DMS 273 (cell line): ENCODE measurements around the gene C11orf58.

Experiments used
- DNase-seq: peaks from one replicate; lab custom pipeline; 2025; ENCODE audit not compliant: unreplicated experiment; lab: John Stamatoyannopoulos, UW

Gene C11orf58

GRCh38 chr11:16738193-16738946 is at the start of gene C11orf58:
C11orf58 (plus strand) TSS chr11:16738647; CDS start chr11:16738779, 132 bp downstream.
- peak; percentile 96 for DNase-seq

GRCh38 chr11:16690086-16690485 is 48.4 kb upstream of the C11orf58 start:
- DNase-seq: no peak

- no peak for DNase-seq
These were observed 34.7 kb upstream of the C11orf58 start for GRCh38 chr11:16703795-16704194.

GRCh38 chr11:16713594-16713993 is 24.9 kb upstream of the C11orf58 start:
- DNase-seq: no peak

- peak; percentile 1 for DNase-seq
These were observed 15.7 kb upstream of the C11orf58 start for GRCh38 chr11:16722581-16723344.

- DNase-seq: no peak
These were observed 10.6 kb upstream of the C11orf58 start for GRCh38 chr11:16727806-16728205.

GRCh38 chr11:16737818-16738192 is 642 bp upstream of the C11orf58 start:
- DNase-seq: peak; percentile 59

- DNase-seq: peak; percentile 22
These were observed 734 bp downstream of the C11orf58 start for GRCh38 chr11:16738947-16739815.

GRCh38 chr11:16741473-16741872 is 3.0 kb downstream of the C11orf58 start:
- DNase-seq: peak; percentile 15

GRCh38 chr11:16743478-16743877 is 5.0 kb downstream of the C11orf58 start:
- DNase-seq: no peak

- no peak for DNase-seq
These were observed 5.8 kb downstream of the C11orf58 start for GRCh38 chr11:16744128-16744725.

- DNase-seq: no peak
These were observed 7.6 kb downstream of the C11orf58 start for GRCh38 chr11:16745950-16746605.

- no peak for DNase-seq
These were observed 10.6 kb downstream of the C11orf58 start for GRCh38 chr11:16749092-16749491.

GRCh38 chr11:16749666-16750065 is 11.2 kb downstream of the C11orf58 start:
- DNase-seq: no peak

GRCh38 chr11:16750417-16750816 is 12.0 kb downstream of the C11orf58 start:
- DNase-seq: no peak

- no peak for DNase-seq
These were observed 20.1 kb downstream of the C11orf58 start for GRCh38 chr11:16758382-16759024.

- DNase-seq: no peak
These were observed 21.5 kb downstream of the C11orf58 start for GRCh38 chr11:16759857-16760508.

GRCh38 chr11:16763746-16764145 is 25.3 kb downstream of the C11orf58 start:
- DNase-seq: no peak

- no peak for DNase-seq
These were observed 26.4 kb downstream of the C11orf58 start for GRCh38 chr11:16764888-16765287.
